ENCODE results near the gene MAGI2.

DNA sequence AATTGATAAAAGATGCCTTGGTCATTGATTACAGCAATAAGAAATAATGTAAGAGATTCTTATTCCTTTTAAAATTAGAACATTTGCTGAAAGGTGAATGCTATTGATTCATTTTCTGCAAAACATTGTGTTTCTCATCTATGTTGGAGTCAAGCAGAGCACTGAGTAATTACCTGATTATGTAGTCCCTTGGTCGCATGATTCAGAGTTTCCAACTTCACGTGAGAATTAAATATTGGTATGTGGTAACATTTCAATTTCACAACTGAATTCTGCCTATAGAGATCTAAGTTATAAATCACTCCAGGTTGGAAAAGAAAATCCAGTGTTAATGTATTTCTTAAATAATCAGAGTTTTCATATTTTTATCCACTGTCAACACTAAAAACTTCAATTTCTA, 953.5 kb downstream of the MAGI2 start:
- TF ChIP-seq, protein P1, sequence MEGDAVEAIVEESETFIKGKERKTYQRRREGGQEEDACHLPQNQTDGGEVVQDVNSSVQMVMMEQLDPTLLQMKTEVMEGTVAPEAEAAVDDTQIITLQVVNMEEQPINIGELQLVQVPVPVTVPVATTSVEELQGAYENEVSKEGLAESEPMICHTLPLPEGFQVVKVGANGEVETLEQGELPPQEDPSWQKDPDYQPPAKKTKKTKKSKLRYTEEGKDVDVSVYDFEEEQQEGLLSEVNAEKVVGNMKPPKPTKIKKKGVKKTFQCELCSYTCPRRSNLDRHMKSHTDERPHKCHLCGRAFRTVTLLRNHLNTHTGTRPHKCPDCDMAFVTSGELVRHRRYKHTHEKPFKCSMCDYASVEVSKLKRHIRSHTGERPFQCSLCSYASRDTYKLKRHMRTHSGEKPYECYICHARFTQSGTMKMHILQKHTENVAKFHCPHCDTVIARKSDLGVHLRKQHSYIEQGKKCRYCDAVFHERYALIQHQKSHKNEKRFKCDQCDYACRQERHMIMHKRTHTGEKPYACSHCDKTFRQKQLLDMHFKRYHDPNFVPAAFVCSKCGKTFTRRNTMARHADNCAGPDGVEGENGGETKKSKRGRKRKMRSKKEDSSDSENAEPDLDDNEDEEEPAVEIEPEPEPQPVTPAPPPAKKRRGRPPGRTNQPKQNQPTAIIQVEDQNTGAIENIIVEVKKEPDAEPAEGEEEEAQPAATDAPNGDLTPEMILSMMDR (conservative IDR thresholded peaks at IDR 0.05; ENCODE audit: low read depth, low read length): no peak
- no peak for TF ChIP-seq EZH2 (IDR thresholded peaks at IDR 0.05; ENCODE audit: borderline replicate concordance, low read depth, low read length, poor library complexity, severe bottlenecking)

Measured in A673 (cell line).